Kidney epithelial cell (primary cell): Measurements from ENCODE around the gene XRCC1. TPM values are rescaled to one million over a fixed set of nuclear protein-coding genes. Genes with fewer than 3 reads are reported as not detected.

ENCODE experiments used
- DNase-seq: peaks from one replicate; pipeline ENCODE4 v3.0.0-alpha.2; 2010; ENCODE audit warnings: low read depth
- H3K27me3 ChIP-seq: 2 replicates; pipeline ENCODE4 v1.6.0; 2011; ENCODE audit warnings: low read length; ENCODE audit not compliant: control insufficient read depth, insufficient read depth
- H3K36me3 ChIP-seq: 2 replicates; pipeline ENCODE4 v1.5.1; 2011; ENCODE audit warnings: low read length; ENCODE audit not compliant: control insufficient read depth, insufficient read depth
- H3K4me3 ChIP-seq: 2 replicates; pipeline ENCODE4 v1.5.1; 2011; ENCODE audit warnings: low read depth, mild to moderate bottlenecking, control low read depth, low read length
- total RNA-seq: library from RNA; depleted of rRNA; stranded (reverse); fragments of >200 nt; gene quantifications from 2 replicates; pipeline ENCODE4 v1.2.3, GENCODE V29; 2015
- TF ChIP-seq, protein P1 (sequence below): IDR thresholded peaks from 2 replicates; pipeline ENCODE4 v1.5.1; 2011; ENCODE audit warnings: mild to moderate bottlenecking, moderate library complexity, low read length, control low read depth, inconsistent platforms; ENCODE audit not compliant: insufficient read depth, poor library complexity, severe bottlenecking

Gene XRCC1
- total RNA-seq, 1 donor from 2014 or later, result 32.9 TPM

DNA sequence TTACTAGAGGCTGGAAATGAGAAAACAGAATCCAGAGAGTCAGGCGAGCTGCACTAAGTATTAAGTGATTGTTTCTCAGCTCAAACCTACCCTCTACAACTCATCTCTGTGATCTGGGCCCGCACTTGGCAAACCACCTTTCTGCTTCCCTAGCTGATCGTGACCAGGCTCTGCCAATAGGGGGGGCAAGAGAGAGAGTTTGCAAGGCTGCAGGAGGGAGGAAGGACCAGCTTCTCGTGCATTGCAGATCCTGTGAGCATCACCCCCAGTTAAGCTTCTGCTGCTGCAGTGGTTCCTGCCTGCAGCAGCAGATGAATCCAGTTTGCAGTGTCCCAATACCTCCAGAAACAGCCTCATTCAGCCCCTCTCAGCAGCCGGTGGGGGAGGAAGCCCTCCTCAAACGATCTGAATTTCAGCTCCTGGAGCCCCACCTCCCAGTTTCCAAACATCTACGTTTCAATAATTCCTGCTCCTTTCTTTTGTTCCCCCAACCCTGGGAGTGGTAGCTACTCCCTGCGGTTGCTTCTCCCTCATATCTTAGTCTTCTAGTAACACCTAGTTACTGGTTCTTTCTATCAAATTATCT, 20.0 kb downstream of the XRCC1 start:
- TF ChIP-seq, protein P1, sequence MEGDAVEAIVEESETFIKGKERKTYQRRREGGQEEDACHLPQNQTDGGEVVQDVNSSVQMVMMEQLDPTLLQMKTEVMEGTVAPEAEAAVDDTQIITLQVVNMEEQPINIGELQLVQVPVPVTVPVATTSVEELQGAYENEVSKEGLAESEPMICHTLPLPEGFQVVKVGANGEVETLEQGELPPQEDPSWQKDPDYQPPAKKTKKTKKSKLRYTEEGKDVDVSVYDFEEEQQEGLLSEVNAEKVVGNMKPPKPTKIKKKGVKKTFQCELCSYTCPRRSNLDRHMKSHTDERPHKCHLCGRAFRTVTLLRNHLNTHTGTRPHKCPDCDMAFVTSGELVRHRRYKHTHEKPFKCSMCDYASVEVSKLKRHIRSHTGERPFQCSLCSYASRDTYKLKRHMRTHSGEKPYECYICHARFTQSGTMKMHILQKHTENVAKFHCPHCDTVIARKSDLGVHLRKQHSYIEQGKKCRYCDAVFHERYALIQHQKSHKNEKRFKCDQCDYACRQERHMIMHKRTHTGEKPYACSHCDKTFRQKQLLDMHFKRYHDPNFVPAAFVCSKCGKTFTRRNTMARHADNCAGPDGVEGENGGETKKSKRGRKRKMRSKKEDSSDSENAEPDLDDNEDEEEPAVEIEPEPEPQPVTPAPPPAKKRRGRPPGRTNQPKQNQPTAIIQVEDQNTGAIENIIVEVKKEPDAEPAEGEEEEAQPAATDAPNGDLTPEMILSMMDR, result peak; percentile 95
- H3K36me3 ChIP-seq, result peaks cover 2% of the 10 kb centered on the region
- H3K4me3 ChIP-seq, result no peak overlapping the region
- no peaks in the 10 kb centered on the region for H3K27me3 ChIP-seq
- peak; percentile 23 for DNase-seq

- Histone ChIP-seq H3K27me3 (no peaks in the 10 kb centered on the region), H3K36me3 (peaks cover 2% of the 10 kb centered on the region), H3K4me3 (no peak overlapping the region)
- TF ChIP-seq, protein P1, result no peak
- DNase-seq, result no peak
These were observed 20.9 kb downstream of the XRCC1 start for GRCh38 chr19:43554317-43554895.

- TF ChIP-seq, protein P1, result no peak
These were observed 21.7 kb downstream of the XRCC1 start for GRCh38 chr19:43553656-43554055.

GRCh38 chr19:43552616-43553015, 22.7 kb downstream of the XRCC1 start:
- Histone ChIP-seq H3K4me3 (no peak overlapping the region), H3K36me3 (peaks cover 2% of the 10 kb centered on the region), H3K27me3 (no peaks in the 10 kb centered on the region)
- no peak for DNase-seq
- TF ChIP-seq, protein P1, result no peak

More at GRCh38 chr19:43553656-43554055, 21.7 kb downstream of the XRCC1 start:
- H3K4me3 ChIP-seq, result no peak overlapping the region
- peaks cover 2% of the 10 kb centered on the region for H3K36me3 ChIP-seq
- no peaks in the 10 kb centered on the region for H3K27me3 ChIP-seq
- no peak for DNase-seq

GRCh38 chr19:43552198-43552450, 23.2 kb downstream of the XRCC1 start:
- Histone ChIP-seq H3K36me3 (peaks cover 2% of the 10 kb centered on the region), H3K27me3 (no peaks in the 10 kb centered on the region), H3K4me3 (no peak overlapping the region)
- TF ChIP-seq, protein P1, result no peak
- no peak for DNase-seq
